Fibroblast of peridontal ligament (primary cell): Measurements from ENCODE around the gene MARCHF10.
A peak's percentile ranks its signal among the peaks of the same experiment; 100 is the strongest.
"Not testable (repeated sequence)": the region's sequence is repeated elsewhere in the genome, so short reads cannot be mapped to it uniquely, and the experiment has no call there.

ENCODE experiments used
- DNase-seq: peaks from one replicate; pipeline ENCODE4 v3.0.0-alpha.2; 2010; ENCODE audit errors: extremely low read depth

Gene MARCHF10

DNA sequence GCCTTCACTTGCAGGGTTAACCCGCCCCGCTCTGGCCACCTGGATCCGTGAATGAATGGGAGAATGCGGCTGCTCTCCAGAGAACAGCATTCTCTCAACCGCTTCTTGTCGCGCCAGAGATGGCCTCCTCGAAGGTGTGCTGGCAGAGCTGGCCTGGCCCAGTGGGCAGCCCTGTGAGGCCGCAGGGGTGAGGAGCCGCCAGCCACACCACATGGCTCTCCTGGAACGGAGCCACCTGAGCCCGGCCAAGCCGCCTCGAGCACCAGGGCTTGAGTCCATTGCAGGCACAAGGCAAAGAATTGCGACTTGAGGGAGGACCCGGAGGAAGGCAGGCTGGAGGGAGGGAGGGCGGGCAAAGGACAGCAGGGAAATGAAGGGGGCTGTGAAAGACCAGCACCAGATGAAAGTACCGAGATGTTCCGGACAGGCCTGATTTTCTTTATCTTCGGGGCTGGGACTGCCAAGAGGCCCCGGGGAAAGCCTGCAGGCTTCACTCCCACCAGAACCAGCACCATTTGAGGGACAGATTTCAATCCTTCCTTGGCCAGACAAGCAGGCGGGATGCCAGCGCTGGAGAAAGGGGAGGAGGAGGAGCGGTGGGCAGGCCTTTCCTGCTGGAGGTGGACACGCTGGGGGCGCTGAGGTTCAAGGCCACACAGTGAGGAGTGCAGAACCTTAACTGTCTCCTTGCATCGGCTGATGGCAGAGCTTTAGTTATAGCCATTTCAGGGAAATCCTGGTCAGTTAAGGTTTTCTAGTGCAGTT, 111.2 kb downstream of the MARCHF10 start:
- no peak for DNase-seq

DNA sequence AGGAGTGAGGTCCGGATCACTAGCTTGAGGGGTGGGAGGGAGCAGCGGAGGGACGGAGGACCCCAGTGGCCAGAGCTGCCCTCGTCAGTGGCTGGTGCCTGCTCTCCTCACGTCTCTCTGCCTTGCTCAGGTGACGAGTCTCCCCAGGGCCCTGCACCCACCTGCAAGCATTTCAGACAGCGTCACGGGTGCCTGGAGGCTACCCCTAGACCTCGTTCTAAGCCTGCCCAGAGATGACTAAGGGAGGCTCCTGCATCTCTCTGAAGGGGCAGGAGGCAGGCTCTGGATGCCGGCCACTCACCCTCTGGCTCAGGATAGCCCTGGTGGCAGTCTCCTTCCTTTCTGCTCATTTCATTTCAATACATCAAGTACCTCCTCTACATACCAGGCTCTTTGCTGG, 111.9 kb downstream of the MARCHF10 start:
- DNase-seq: no peak

DNA sequence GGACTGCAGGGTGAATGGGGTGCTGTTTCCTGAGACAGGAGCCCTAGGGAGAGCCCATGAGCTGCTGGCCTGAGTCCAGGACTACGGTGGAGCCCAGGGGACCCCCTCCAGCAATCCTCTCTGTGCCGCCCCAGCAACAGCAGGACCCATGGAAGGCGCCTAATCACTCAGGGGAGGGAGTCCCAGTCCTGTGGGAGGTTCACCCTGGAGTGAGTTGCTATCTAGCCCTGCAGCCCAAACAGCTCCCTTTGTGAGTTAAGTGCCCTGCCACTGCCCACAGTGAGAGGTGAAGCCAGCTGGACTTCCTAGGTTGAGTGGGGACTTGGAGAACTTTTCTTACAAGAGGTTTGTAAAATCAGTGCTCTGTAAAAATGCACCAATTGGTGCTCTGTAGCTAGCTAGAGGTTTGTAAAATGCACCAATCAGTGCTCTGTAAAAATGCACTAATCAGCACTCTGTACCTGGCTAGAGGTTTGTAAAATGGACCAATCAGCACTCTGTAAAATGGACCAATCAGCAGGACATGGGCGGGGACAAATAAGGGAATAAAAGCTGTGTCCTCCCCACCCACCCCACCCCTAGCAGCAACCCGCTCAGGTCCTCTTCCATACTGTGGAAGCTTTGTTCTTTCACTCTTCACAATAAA, 112.9 kb downstream of the MARCHF10 start:
- not testable (repeated sequence) for DNase-seq

DNA sequence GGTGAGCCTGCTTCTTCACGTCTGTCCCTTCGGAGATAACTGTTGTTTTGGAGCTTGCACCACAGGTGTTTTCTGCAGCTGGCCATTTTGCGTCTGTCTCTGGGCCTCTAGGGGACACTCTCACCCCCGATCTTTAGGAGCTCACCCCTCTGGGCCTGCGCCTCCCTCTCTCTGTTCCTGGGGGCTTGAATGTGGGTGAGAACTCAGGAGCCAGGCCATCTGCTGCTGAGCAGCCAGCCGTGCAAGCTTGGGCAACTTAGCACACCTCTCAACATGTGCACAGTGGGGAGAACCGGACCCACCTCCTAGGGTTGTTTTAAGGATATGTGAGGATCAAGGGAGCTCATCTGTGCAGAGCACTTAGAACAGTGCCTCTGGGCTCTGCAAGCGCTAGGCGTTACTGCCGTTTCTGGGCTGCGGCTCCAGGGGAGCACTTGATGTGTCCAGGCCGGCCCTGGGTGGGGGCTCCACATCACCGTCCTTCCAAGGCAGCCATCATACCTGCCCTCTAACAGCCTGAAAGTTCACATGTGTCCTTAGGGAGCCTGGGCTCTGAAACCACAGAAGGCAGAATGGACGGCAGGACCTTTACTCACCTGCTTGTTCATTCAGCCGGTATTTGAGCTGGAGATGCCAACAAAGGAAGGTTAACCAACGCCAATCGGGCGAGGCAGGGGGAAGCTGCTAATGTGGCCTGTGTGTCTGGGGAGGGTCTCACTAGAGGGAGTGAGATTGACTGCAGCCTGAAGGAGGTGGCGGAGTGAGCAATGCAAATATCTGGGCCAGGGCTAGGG, 114.3 kb downstream of the MARCHF10 start:
- no peak for DNase-seq

DNA sequence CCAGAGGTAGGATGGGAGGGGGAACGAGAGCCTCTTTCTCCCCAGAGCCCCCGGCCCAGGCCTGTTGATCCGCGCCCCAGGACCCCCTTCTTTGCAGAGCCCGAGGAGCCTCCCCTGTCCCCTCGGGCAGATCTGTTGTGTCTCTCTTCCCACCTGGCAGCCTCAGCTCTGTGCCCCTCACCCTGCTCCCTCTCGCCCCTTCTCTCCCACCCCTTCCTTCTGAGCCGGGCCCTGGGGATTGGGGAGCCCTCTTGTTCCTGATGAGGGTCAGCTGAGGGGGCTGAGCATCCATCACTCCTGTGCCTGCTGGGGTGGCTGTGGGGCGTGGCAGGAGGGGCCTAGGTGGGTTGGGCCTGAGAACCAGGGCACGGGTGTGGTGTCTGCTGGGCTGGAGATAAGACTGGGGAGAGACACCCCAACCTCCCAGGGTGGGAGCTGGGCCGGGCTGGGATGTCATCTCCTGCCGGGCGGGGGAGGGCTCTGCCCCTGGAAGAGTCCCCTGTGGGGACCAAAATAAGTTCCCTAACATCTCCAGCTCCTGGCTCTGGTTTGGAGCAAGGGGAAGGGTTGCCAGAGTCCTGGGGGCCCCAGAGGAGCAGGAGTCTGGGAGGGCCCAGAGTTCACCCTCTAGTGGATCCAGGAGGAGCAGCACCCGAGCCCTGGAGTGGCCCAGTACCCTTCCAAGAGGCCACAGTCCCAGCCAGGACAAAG, 115.2 kb downstream of the MARCHF10 start:
- DNase-seq: peak; percentile 28

DNA sequence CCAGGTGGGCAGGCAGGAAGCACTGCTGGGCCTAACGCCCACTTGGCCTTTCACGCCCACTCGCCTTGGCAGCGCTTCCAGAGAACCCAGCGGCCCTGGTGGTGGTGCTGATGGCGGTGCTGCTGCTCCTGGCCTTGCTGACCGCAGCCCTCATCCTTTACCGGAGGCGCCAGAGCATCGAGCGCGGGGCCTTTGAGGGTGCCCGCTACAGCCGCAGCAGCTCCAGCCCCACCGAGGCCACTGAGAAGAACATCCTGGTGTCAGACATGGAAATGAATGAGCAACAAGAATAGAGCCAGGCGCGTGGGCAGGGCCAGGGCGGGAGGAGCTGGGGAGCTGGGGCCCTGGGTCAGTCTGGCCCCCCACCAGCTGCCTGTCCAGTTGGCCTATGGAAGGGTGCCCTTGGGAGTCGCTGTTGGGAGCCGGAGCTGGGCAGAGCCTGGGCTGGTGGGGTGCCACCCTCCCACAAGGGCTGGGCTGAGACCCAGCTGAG, 115.9 kb downstream of the MARCHF10 start:
- no peak for DNase-seq

DNA sequence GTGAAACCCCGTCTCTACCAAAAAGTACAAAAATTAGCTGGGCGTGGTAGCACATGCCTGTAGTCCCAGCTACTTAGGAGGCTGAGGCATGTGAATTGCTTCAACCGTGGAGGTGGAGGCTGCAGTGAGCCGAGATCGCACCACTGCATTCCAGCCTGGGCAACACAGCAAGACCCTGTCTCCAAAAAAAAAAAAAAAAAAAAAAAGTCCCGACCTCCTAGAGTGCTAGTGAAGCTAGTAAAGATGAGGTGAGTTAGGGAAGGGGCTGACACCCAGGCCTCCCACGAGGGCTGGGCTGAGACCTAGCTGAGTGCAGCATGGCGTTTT, 116.6 kb downstream of the MARCHF10 start:
- DNase-seq: not testable (repeated sequence)

DNA sequence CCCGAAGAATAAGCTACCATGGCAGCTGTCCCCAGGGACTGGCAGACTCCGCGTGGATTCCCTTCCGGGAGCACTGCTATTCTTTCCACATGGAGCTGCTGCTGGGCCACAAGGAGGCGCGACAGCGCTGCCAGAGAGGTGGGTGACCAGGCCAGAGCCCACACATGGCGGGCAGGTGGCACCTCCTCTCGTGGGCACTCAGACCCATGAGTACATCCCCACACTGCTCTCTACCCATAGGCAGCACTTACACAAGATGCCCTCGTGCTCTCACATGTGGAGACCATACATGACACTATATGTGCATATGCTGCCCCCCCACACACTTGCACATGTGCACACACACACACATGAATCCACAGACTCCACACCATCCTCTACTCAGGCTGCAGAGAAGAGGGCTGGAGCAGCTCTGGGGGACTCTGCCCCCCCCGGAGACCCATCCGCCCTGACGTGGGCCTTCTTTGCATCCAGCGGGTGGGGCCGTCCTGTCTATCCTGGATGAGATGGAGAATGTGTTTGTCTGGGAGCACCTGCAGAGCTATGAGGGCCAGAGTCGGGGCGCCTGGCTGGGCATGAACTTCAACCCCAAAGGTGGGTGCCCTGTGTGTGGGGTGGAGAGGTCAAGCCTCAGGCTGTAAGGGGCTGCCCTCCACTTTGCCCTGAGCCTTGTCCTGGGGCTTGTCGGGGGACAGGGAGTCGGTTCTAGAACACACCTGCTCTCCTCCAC, 117.8 kb downstream of the MARCHF10 start:
- DNase-seq: no peak

DNA sequence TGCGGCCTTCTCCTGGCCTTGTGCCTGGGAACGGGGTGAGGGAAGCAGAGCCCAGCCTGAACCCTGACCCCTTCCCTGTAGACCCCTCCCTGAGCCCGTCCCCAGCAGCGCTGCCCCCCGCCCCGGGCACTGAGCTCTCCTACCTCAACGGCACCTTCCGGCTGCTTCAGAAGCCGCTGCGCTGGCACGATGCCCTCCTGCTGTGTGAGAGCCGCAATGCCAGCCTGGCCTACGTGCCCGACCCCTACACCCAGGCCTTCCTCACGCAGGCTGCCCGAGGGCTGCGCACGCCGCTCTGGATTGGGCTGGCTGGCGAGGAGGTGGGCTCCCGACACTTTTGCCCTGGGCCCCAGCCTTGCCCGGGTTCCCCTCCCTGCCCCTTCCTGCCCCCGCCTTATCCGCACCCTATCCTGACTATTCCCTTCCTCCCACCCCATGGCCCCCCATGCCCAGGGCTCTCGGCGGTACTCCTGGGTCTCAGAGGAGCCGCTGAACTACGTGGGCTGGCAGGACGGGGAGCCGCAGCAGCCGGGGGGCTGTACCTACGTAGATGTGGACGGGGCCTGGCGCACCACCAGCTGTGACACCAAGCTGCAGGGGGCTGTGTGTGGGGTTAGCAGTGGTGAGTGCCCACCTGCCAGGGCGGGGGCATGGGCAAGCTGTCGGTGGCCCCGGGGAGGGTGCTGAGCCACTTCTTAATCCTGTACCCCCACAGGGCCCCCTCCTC, 118.5 kb downstream of the MARCHF10 start:
- DNase-seq: no peak

DNA sequence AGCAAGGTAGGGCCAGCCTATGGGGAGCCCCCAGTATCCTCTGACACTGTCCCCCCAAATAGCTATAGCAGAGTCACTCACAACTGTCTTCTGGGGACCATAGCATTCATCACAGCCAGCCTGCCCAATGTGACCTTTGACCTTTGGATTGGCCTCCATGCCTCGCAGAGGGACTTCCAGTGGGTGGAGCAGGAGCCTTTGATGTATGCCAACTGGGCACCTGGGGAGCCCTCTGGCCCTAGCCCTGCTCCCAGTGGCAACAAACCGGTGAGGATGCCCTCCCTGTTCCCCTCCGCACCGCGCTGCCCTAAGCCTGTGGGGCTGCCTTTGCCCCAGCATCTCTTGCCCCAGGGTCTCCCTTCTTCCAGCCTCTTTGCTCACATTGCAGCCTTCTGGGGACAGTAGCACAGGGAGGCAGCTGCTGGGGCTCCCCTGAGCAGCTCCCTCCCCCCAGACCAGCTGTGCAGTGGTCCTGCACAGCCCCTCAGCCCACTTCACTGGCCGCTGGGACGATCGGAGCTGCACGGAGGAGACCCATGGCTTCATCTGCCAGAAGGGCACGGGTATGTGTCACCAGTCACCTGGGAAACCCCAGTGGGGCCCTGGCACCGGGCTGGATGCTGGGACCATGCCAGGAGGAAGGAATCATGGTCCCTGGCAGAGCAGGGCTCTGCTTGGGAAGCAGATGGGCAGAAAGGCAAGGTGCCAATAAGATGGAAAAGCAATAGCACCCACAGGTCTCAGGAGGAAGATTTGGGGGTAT, 119.5 kb downstream of the MARCHF10 start:
- DNase-seq: no peak

DNA sequence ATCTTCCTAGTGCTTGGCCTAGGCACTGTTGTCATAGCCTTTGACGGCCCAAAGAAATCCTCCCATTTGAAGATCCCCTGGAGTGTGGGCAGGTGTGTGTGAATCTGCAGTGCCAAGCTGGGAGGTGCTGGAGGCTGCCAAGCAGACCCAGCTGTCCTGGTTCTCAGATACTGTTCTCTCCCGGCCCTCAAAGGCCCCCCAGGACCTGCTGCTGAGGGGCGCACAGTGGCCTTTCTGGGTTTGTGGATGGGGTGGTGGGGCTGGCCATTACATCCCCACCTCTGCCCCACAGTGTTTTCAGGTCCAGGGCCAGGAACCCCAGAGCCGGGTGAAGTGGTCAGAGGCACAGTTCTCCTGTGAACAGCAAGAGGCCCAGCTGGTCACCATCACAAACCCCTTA, 120.1 kb downstream of the MARCHF10 start:
- DNase-seq: no peak

DNA sequence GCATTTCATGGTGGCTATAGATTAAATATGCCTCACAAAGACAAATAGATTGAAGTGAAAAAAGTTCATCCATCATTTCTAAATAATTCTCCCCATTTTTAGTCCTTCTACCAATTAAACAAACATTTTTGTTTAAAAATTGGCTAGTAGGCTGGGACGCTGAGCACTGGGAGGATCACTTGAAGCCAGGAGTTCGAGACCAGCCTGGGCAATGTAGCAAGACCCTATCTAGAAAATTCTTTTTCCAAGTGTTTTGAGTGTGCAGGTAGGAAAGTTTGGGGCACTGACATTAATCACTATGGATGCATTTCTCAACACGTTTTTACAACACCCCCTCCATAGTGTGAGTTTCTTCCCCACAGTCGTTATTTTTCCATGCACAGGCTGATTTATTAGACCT, 123.9 kb downstream of the MARCHF10 start:
- no peak for DNase-seq

DNA sequence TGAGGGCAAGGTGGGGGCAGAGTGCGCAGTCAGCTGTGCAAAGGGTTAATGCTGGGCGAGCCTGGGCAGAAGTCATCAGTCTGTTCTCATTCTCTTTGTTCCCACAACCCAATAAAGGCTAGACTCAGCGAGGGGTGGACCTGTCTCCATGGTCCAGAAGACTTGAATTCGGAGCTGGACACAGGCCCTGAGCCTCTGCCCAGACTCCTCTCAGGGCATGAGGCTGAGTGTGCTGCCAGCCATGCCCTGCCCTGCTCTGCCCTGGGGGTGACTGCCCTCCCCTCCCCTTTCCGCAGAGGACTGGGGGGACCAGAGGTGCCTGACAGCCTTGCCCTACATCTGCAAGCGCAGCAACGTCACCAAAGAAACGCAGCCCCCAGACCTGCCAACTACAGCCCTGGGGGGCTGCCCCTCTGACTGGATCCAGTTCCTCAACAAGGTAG, 126.2 kb downstream of the MARCHF10 start:
- DNase-seq: no peak

DNA sequence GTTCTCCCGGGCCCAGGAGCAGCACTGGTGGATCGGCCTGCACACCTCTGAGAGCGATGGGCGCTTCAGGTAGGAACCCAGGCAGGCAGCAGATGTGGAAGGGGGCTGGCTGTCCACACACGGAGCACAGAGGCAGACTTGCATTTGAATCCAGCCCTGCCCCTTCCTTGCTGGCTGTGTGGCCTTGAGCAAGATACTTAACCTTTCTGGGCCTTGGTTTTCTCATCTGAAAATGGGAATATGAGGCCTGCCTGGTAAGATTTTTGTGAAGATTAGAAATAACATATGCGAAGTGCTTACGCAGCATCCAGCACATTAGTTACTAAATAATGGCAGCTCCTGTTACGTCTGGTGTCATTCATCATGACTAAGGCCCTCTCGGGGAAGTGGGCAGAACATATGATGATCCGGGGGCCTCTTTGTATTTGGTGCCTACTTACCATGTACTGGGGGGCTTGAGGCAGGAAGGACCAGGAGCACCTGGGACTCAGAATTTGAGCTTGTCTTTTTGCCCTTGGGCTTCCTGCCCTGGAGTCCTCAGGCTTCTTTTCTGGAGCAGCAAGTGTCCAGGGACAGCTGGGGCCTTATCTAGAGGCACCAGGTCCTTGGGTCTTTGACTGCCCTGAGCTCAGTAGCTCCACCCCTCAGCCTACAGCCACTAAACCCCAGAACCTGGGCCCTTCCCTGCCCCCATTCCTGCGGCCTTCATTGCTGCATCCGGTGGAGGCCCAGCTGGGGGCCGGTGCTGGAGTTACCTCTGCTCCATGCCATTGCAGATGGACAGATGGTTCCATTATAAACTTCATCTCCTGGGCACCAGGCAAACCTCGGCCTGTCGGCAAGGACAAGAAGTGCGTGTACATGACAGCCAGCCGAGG, 126.8 kb downstream of the MARCHF10 start:
- no peak for DNase-seq

DNA sequence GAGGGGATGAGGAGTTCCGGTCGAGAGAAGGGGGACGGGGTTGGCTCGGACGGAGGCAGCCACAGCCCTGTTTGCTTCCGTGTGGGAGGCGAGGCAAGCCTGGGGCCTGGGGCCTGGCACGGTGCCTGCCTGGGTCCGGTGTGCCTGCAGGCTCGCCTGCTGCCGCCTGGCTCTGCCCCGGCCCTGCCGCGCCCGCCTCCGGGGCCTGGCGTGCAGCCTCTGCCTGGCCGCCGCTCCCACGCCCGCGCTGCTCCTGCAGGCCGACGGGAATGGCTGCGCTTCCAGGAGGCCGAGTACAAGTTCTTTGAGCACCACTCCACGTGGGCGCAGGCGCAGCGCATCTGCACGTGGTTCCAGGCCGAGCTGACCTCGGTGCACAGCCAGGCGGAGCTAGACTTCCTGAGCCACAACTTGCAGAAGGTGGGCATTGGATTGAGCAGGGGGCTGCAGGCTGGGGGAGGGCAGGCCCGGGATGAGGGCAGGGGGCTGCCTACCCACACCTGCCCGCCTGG, 127.5 kb downstream of the MARCHF10 start:
- DNase-seq: no peak

DNA sequence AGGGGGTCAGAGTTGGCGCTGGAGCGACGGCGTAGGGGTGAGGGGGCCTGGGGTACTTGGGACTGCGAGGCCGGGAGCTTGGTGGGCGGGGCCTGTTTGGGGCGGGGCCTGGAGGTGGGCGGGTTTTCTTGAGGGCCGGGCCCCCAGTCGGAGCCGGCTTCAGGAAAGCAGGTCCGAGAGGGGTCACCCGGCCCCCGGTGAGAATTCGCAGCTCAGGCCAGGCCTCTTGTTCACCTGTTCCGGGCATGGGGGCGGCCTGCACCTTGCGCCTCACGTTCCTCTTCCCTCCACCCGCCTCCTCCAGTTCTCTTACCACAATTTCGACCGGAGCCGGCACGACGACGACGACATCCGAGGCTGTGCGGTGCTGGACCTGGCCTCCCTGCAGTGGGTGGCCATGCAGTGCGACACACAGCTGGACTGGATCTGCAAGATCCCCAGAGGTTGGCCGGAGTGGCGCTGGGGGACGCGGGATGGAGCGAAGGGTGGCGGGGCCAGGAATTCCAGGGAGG, 128.2 kb downstream of the MARCHF10 start:
- DNase-seq: no peak

DNA sequence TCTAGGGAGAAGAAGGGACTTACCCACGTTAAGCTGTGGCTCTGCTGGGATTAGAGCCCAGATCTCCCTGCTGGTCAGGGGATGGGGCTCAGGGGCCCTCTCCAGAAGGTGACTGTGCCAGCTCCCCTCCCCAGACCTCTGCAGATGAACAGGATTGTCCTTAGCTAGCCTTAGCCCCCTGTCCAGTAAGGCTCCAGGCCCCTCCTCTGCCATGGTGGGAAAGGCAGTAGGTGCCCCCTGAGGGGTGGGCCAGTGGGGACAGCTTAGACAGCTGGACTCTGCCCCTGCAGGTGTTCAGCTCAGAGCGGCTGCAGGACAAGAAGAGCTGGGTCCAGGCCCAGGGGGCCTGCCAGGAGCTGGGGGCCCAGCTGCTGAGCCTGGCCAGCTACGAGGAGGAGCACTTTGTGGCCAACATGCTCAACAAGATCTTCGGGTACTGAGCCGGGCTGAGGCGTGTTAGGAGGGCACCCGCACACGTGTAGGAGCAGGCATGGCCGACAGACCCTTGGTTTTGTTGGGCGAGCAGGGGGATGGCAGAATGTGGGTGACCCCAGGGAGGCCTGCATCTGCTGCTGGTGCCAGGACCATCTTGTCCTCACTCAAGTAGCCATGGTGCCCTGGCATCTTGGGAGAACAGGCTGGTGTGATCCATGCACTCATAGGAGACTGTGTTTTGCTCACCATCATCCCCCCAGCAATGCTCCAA, 129.7 kb downstream of the MARCHF10 start:
- no peak for DNase-seq
